GM12878 (cell line): Measurements from ENCODE around the gene BCAS3.

Experiments
- NR2C2 ChIP-seq: IDR thresholded peaks from 2 replicates; pipeline ENCODE4 v1.6.1; 2011; ENCODE audit warnings: borderline replicate concordance, low read depth; ENCODE audit not compliant: control insufficient read depth, insufficient read length
- POLR2AphosphoS2 ChIP-seq: IDR thresholded peaks from 2 replicates; pipeline ENCODE4 v1.6.1; 2011; ENCODE audit warnings: low read depth, mild to moderate bottlenecking, low read length, improper control_type of control experiment, moderate library complexity

DNA sequence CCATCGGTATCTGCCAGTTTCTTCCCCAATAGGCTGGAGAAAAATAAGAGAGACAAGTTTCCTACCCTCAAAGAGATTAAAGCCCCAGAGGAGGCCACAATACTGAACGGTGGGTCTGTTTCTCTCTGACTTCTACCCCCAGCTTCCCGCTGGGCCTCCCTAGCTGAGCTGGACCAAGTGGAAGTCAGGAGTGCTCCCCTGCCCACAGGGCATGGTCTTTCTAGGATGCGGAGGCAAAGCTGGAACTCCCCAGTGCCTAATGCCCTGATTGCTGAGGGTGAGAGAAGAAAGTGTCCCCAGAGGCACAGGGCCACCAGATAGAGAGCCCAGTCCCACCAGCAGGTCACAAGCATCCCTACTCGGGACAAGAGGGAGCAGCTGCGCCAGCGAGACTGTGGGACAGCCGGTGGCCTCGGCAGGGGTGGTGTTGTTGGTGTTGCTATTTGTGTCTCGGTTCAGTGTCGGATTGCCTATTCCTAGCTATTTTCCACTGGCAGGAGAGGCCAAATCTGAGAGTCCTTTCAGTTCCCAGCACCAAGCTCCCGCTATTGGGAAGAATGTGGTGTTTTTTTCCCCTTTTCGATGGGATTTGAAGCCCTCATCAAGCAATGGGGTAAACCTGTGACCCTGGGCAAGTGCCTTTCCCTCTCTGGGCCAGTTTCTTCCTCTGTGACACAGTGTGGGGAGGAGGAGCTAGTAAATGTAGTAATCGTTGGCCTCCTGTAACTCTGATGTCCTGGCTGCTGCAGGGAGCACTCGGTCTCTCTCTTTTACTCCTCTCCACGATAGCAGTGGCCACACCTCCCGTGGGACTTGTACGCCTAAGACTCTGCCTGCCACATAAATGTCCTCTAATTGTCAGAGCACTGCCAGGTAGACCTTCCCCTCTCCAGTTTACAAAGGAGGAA, 699.5 kb downstream of the BCAS3 start:
- no peak for TF ChIP-seq NR2C2
- no peak for TF ChIP-seq POLR2AphosphoS2
